Left ventricle myocardium superior (tissue), 1 donor: ENCODE results near the gene LILRB3. TPM values are rescaled to one million over a fixed set of nuclear protein-coding genes. Genes with fewer than 3 reads are reported as not detected.
A peak's percentile ranks its signal among the peaks of the same experiment; 100 is the strongest.
"Not testable (repeated sequence)": the region's sequence is repeated elsewhere in the genome, so short reads cannot be mapped to it uniquely, and the experiment has no call there.

ENCODE experiments used
- ATAC-seq: fragments of 200-7000 bp; cut with Tn5 transposase; one replicate; pipeline ENCODE4 v1.9.1; 2020; ENCODE audit warnings: mild to moderate bottlenecking, moderate library complexity
- DNase-seq: peaks from one replicate; pipeline ENCODE4 v3.0.0-alpha.2; 2020
- intact Hi-C: fragments of 100-400 bp; cut with micrococcal nuclease; formaldehyde crosslinking; loops from one replicate; pipeline ENCODE4 v1.11.0; 2022
- long read RNA-seq: library from polyadenylated mRNA; unstranded; transcript quantifications from one replicate; pipeline ENCODE4 v2.0.0, GENCODE V29; 2021
- total RNA-seq: library from RNA; stranded (reverse); fragmentation: NEBNext Ultra II Directional; extraction: Animal tissue kit (Norgen Biotek cat#: 25700); gene quantifications from one replicate; pipeline ENCODE4 v1.2.1, GENCODE V29; 2021
- donor health status: DM: no; HTN: yes; CAD: no; lungs with severe emphysema.

The LILRB3 gene
- 4.3 TPM for total RNA-seq
- long read RNA-seq, partial matches to known transcripts = 2 of 5 reads
- long read RNA-seq, other reads (novel, unspliced or antisense) = 2 of 5 reads

GRCh38 chr19:54222474-54223276 is at the start of gene LILRB3:
Gene LILRB3, minus strand, starts transcription at chr19:54223007. Its CDS starts 31 bp downstream, at chr19:54222976.
- ATAC-seq = peak; percentile 81
- DNase-seq = peak; percentile 58
- intact Hi-C loops = not testable (repeated sequence)

DNA sequence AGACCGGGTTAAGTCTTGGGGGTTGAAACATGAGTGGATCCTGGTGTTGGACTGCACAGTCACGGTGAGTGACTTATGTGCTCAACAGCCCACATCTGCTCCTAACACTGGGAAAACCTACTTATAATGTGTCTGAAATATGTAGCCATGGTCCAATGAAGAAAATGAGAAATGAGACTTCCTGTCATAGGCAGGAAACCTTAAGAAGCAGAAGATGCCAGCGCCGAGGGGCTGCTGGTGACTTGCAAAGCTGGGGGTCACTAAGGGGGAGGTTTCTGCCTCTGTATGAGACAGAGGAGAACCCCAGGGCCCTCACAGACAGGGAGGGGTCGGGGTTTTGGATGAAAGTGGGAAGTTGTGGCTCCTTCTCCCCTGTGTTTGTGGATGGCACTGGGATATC is 49.4 kb upstream of the LILRB3 start:
- DNase-seq, intact Hi-C loops: not testable (repeated sequence)
- ATAC-seq = peak; percentile 14

DNA sequence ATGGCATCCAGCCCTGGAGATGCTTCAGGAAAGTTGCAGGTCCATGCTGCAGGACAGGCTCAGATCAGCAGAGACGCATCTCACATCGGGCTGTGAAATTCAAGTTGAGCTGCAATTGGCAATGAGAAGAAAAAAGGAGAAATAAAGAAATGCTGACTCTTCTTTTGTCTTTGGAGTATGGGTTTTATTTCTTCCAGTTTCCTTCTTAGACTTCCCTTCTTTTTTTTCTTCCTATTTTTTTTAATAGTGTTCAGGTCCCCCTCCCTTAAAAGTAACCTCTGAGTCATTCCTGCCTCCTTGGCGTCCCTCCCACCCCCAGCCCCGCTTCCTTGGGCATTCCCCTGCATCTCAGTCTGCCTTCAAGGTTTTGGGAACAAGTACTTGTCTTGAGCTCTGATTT is 48.8 kb upstream of the LILRB3 start:
- ATAC-seq (peak; percentile 69), DNase-seq (peak; percentile 48)
- intact Hi-C loops = not testable (repeated sequence)

DNA sequence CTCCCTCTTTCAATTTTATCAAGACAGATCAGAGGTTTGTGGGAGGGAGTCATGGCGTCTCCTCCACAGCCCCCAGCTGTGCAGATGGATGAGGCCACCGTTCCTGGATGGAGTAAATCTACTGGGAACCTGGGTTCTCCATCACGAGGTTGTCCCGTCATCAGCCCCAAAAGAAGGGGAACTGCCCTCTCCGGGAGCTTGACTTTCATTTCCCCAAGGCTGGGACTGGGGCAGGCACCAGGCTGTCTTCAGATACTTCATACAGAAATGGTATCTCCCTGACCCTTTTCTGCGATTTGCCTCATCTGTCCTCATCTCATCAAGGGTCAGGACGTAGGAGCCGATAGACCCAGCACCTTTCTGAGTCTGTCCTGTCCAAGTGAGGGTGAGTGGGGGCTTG is 48.3 kb upstream of the LILRB3 start:
- DNase-seq (no peak), ATAC-seq (peak; percentile 76)
- intact Hi-C loops = no loop called here

DNA sequence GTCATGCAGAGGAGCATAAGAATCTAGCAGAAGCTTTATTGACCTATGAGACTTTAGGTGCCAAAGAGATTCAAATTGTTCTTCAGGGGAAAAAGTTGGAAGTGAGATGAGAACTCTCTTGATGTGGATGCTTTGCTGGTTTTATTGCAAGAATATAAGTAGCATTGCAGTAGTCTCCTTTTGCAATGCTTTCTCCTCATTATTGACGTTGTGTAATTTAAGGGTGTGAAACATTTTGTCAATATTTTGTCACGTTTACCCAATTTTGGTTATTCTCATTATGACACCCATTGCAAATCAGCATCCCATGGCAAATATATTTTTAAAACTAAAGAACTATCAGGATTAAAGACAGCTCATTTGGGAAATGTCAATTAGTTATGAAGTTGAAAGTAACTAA is 46.1 kb upstream of the LILRB3 start:
- ATAC-seq (no peak), DNase-seq (no peak)
- intact Hi-C loops = no loop called here

GRCh38 chr19:54266133-54266532 is 43.3 kb upstream of the LILRB3 start:
- intact Hi-C loops = no loop called here
- DNase-seq (peak; percentile 80), ATAC-seq (peak; percentile 36)

GRCh38 chr19:54262470-54262869 is 39.7 kb upstream of the LILRB3 start:
- no peak for DNase-seq
- no peak for ATAC-seq
- intact Hi-C loops = no loop called here

DNA sequence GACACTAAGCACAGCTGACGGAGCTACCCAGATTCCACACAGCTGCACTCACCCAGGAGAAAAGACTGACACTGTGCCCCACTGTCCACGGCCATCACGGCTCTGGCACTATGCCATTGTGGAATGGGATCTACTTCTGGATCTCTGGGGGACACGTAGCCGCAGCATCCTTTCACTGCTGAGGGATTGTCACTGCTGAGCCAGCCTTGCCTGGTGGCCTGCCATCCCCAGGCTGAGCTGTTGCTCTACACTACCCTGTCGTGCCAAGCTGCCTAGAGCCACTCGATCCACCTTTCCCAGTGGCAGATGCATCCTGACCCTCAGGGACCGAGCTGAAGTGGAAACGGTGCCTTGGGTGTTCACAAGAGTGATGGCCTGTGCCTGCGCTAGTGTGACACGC is 39.3 kb upstream of the LILRB3 start:
- intact Hi-C loops = no loop called here
- no peak for ATAC-seq
- no peak for DNase-seq

DNA sequence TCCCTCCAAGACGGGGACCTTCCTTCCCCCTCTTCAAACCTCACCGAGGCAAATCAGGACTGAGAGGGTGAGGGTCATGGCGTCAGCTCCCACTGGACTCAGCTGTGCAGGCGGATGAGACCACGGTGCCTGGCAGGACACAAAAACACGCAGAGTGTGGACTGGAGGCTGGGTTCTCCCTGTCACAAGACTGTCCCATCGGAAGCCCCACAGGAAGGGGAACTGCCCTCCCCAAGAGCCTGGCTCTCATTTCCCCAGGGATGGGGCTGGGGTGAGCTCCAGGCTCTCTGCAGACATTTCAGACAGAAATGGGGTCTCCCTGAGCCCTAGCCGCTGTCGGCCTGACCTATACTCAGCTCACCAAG is 34.3 kb upstream of the LILRB3 start, which contains the start of gene LILRB5:
LILRB5 (minus strand) TSS at position 158 of the 365 bp plus-strand sequence; CDS start at position 78, 80 bp downstream.
- intact Hi-C loops = no loop called here
- DNase-seq (no peak), ATAC-seq (peak; percentile 66)

DNA sequence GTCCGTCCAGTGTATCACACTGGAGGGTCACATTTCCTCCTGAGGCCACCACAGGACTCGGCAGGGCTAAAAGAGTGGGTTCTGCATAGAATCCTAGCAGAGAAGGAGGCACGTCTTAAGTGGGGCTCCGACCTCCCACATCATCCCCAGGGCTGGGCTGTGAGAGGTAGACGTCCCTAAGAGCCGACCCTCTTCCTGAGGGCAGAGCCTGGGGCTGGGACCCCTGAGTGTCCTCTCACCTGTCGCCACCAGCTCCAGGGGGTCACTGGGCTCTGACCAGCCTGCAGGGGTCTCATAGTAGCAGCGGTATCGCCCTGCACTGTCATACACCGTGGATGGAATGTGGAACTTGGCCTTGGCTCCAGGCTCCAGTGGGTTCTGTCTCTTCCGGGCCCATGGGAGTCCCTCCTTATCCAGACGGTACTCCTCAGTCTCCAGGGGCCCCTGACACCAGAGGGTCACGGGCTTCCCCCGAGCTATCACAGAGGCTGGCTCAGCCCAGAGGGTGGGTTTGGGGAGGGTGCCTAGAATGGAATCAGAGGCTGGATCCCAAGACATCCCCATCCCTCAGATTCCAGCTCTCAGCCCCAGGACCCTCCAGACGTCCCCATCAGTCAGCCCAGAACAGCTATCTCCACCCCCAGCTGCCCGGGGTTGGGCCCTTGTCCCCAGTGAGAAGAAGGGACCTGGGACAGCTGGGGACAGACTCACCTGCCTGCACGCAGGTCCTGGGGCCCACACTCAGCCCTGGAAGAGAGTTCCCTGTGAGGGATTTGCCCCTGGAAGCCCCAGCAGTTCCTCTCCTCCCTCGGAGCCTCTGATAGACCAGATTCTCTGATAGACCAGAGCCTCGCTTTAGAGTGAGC is 33.7 kb upstream of the LILRB3 start:
- ATAC-seq (no peak), DNase-seq (no peak)
- intact Hi-C loops = no loop called here

- ATAC-seq (no peak), DNase-seq (no peak)
- intact Hi-C loops = no loop called here
Measured at GRCh38 chr19:54255105-54255775, 32.4 kb upstream of the LILRB3 start.

DNA sequence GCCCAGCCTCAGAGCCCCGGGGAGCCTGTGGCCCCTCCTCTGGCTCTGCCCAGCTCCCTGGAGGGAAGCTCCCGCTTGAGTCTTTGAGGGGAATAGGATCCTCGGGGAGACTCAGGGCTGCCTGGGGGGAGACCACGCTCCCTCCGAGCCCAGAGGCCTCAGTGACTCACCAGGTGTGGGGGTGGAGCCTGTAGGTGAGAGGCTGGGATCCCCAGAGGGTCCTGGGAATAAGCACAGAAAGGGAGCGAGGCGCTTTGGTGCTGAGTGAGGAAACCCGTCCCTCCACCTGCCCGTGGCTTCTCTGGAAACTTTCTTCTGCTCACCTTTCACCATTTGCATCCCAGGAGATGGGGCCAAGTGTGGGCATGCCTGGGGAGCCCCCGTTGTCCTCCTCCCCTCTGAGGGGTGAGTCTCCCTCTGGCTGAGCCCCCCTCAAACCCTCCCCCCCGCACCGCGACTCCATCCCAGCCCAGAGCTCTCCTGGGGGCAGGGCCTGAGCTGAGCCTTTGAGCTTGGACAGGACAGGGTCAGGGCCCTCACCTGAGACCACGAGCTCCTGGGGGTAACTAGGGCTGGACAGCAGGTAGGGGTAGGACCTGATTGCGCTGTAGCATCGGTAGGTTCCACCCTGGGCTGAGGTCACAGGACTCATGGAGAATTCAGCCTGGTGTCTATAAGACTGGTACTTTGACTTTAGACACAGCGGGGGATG is 31.5 kb upstream of the LILRB3 start:
- intact Hi-C loops = no loop called here
- no peak for DNase-seq
- ATAC-seq = no peak

- intact Hi-C loops = no loop called here
- DNase-seq (no peak), ATAC-seq (no peak)
Measured at GRCh38 chr19:54253331-54254194, 30.8 kb upstream of the LILRB3 start.

- DNase-seq (no peak), ATAC-seq (no peak)
- intact Hi-C loops = no loop called here
Measured at GRCh38 chr19:54252845-54253244, 30.0 kb upstream of the LILRB3 start.

DNA sequence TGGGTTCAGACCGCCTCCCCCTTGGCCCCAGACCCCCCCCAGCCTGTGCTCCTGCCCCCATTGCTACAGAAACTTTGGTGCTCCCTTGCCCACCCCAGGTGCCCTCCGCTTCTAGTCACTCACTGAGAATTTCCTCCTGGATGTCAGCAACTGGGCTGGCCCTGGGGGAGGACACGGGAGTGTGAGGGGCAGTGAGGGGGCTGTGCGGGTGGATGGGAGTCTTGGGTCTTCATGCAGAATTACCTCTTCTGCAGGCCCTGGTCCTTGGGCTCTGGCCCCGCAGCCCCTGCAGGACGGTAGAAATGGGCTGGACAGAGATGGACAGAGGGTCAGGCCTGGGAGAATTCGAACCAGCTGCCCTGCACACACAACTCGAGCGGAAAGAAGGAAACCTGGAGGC is 29.4 kb upstream of the LILRB3 start:
- intact Hi-C loops = no loop called here
- DNase-seq (no peak), ATAC-seq (no peak)

DNA sequence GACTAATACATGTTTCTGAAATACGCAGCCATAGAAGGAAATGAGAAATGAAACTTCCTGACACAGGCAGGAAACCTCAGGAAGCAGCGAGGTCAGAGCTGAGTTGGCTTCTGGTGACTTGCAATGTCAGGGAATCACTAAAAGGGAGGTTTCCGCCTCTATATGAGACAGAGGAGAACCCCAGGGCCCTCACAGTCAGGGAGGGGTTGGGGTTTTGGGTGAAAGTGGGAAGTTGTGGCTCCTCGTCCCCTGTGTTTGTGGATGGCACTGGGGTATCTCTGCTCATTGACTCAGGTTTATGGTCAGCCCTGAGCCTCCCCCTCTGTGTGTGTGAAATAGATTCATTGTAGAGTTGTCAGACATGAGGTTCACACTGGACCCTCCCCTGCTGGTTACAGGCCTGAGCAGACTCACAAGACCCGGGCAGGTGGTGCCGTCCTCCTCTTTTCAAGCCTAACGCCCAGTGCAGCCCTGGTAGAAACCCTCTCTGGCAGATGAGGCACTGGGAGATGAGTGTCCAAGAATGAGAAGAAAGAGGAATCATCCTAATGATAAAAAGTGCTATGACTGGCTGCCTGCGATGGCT is 25.3 kb upstream of the LILRB3 start:
- peak; percentile 91 for ATAC-seq
- no peak for DNase-seq
- intact Hi-C loops = no loop called here

- intact Hi-C loops = no loop called here
- no peak for DNase-seq
- peak; percentile 12 for ATAC-seq
Measured at GRCh38 chr19:54247106-54247930, 24.5 kb upstream of the LILRB3 start.
